GOT3 (cell line): ENCODE measurements around the gene CIAO3.
"Not testable (repeated sequence)": the region's sequence is repeated elsewhere in the genome, so short reads cannot be mapped to it uniquely, and the experiment has no call there.

Experiments used
- DNase-seq: peaks from one replicate; lab custom pipeline; 2025; ENCODE audit warnings: mixed read lengths; lab: John Stamatoyannopoulos, UW

The CIAO3 gene

DNA sequence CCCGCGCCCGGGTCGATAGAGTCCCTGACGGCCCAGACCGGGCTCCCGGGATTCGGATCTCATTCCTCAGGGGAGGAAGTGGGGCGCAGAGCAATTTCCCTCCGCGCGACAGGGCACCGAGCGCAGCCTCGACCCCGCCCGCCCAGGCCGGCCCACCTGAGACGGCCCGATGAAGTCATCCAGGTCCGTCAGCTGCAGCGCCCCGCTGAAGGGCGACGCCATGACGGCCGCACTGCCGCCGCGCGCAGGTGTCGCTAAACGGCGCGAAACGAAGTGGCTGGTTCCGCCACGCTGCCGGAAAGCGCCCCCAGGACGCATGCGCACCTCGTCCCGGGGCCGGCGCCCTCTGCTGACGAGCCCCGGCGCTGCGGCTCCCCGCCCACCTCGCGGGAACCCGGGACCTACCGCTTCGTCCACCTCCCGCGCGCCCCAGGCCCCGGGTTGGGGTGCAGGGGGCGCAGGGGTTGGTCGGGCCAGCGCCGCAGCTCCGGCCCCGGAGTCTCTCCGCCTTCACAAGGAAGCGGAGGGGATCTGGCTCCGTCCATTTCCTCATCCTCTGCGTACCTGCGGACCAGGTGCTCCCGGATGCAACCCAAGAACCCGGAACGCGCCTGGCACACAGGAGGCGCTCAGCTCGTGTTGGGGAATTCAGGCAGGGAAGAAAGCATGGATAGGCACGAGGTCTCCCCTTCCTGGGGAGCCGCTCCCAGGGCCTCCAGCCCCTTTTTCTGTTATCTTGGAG, at the start of gene CIAO3:
CIAO3 (minus strand) TSS at position 234 of the 742 bp plus-strand sequence; CDS start at position 222, 12 bp downstream.
- DNase-seq: peak; percentile 76

DNA sequence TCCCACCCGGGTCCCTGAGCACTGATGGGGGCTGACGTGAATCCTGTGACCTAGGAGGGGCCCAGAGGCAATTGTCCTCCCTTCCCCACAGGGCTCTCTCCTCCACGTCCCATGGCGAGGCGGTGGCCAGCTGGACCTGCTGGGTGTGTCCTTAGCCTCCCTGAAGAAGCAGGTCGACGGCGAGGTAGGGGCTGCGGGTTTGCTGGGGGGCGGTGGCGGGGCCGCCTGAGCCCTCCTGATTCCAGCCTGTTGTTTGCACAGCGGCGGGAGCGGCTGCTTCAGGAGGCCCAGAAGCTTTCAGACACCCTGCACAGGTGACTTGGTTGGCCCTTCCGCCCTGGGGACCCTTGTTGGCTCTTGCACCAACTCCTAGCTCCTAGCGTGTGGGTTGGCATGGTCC, 49.3 kb upstream of the CIAO3 start:
- no peak for DNase-seq

DNA sequence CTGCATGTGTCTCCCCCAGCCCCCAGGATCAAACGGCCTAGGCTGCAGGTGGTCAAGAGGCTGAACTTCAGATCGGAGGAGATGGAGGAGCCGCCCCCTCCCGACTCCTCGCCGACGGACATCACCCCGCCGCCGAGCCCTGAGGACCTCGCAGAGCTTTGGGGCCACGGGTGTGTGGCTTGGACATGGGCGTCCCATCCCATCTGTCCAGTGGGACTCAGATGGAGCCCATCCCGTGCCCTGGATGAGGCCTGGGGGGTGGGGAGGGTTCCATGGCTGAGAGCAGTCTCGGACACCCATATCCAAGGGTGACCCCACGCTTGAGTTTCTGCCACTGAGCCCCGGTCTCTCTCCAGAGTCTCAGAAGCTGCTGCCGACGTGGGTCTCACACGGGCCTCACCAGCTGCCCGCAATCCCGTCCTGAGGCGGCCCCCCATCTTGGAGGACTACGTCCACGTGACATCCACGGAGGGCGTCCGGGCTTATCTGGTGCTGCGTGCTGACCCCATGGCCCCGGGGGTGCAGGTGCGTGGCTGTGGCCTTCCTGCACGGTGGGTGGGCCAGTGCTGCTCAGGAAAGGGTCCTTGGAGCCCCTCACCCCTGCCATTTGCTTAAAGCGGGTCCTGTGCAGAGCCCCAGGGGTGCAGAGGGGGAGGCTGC, 48.5 kb upstream of the CIAO3 start:
- no peak for DNase-seq

DNA sequence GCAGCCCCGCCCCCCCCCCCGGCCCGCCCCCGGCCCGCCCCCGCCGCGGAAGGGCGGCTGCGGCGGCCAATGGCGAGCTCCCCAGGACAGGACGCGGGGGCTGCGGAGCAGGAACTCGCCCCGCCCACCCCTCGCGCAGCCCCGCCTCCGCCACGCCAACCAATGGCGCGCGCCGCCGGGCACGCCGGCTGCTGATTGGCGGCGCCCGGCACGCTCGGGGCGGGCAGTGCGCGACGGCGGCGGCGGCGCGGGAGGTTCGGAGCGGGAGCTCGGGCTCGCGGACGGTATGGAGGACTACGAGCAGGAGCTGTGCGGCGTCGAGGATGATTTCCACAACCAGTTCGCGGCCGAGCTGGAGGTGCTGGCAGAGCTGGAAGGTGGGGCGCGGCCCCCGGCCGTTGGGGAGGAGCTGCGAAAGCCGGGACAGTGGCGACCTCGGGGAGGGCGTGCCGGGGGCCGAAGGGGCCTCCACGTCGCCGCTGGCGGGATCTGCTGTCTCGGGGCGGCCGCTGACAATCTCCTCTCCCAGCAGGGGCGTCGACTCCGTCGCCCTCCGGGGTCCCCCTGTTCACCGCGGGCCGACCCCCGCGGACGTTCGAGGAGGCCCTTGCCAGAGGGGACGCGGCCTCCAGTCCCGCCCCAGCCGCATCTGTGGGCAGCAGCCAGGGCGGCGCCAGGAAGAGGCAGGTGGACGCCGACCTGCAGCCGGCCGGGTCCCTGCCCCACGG, 47.8 kb upstream of the CIAO3 start, which contains the start of gene CHTF18:
CHTF18 (plus strand) TSS at position 222 of the 728 bp plus-strand sequence; CDS start at position 287, 65 bp downstream.
- peak; percentile 79 for DNase-seq

DNA sequence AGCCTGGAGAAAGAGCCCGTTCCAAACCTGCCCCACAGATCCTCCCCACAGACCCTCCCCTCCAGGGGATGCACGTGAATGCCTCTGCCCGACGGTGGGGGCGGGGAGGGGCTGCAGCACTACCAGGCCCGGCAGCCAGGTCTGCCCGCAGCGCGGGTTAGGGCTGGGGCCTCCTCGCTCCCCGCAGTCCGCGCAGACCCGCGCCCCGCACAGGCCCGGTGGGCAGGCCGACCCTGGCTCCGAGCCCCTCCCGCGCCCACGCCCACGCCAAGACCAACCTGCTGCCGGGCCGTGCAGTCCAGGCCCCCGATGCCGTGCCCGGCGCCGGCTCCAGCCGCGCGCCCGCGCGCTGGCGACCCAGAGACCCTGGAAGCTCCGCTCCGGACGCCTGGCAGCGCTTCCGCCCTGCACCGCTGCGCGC, 47.2 kb upstream of the CIAO3 start, which contains the start of gene RPUSD1:
RPUSD1 (minus strand) TSS at position 404 of the 421 bp plus-strand sequence. CDS start 644 bp downstream, outside the sequence.
- no peak for DNase-seq

DNA sequence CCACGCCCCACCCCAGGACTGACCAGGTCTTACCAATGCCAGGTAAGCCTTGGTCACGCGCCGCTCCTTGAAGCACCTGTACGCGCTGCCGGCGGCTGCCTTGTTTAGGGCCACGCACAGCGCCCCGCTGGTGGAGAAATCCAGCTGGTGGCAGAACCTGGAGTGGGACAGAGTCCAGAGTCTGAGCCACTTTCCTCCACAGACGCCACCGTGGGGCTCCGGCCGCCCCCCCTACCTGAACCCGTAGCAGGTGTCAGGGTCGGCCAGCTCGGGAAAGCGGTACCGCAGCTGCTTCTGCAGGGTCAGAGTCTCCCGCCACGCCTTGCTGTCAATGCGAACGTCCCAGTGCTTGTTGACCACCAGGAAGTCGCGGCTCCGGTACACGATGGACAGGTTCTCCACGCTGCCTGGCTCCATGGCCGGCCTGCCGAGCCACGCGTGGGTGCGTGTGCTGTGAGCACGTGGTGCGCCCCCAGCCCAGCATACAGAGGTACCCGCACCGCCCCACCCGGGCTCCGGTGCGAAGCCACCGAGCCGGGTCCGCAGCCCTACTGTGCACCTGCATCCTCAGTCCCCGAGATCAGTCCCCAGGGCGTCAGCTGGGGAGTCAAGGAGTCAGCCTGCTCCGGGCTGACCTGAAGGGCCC, 46.6 kb upstream of the CIAO3 start:
- no peak for DNase-seq

DNA sequence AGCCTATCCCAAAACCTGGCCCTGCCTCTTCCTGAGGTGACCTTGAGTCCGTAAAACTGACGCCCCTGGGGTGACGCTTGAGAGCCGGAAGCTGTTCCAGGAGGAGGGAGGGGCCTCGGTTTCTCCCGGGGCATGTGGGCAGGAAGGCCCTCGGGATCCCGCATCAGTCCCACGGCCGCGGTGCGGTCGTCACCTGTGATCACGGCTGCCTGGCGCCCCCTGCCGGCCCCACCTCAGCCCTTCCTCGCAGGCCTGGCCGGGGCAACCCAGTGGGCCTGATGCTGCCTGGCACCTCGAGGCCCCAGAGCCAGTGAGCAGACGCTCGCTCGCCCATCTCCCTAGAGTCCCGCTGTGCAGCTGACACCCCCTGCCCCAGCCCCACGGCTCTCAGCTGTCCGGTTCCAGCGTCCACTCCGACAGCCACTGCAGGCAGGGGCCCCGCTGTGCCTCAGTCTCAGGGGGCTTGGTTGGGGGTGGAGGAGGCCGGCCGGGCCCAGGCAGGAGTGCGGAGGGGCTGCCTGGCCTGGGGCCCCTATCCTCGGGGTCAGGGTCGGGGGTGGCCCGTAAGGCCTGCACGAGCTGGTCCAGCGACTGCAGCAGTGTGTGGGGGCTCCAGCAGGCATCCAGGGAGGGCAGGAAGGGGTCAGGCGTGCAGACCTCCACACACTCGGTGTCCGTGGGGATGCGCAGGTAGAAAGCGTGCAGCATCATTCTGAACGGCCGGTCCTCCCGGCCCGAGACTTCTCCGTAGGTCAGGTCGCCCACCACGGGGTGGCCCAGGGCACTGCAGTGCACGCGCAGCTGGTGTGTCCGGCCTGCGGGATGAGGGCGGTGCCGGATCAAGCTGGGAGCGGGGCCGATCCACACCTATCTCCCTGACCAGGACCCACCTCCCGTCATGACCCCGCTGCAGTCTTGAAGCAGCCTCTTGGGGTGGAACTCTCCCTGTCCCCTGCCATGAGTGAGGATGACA, 45.1 kb upstream of the CIAO3 start:
- no peak for DNase-seq

DNA sequence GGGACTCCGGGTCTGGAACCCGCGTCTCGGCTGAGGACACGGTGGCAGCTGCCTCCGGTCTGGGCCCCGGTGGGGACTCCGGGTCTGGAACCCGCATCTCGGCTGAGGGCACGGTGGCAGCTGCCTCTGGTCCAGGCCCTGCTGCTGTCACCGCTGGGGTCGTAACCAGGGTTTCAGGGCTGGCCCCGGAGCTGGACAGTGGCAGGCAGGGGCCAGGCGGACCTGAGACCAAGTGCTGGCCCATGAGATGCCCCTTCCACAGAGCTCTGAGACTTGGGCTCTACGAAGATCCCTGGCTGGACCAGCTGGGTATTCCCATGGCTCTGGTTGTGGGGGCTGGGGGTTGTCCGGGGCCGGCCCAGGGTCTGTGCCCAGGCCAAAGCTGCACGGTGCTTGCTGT, 43.6 kb upstream of the CIAO3 start:
- DNase-seq: no peak

DNA sequence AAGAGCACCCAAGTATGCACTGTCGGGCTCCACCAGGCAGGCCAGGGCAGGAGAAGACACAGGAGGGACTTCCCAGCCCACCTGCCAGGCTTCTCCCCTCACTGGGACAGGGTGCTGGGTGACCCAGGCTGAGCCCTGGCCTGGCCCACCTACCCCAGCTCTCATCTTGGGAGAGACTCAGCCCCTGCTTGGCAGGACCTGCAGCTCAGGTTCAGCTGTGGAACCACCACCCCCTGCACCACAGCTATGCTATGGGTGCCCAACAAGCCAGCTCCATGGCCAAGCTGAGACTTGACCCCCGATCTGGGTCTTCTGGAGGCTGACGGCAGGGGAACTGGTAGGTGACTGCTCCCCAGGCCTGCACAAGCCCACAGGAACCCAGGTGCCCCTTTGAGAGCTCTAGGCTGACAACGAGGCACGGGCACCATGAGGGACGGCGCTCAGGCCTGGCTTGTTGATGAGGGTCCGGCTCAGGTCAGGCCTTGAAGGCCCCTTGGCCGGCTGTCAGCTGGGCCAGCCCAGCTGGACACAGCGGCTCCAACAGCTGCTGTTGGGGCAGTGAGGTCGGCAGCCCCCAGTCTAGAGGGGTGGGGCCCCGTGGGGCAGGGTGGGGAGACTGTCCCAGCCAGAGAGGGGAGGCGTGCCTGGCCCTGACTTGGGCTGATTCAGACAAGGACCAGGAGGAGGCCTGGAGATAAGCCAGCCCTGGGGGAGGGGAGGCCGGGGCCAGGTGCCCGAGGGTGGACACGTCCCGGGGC, 42.8 kb upstream of the CIAO3 start:
- no peak for DNase-seq

DNA sequence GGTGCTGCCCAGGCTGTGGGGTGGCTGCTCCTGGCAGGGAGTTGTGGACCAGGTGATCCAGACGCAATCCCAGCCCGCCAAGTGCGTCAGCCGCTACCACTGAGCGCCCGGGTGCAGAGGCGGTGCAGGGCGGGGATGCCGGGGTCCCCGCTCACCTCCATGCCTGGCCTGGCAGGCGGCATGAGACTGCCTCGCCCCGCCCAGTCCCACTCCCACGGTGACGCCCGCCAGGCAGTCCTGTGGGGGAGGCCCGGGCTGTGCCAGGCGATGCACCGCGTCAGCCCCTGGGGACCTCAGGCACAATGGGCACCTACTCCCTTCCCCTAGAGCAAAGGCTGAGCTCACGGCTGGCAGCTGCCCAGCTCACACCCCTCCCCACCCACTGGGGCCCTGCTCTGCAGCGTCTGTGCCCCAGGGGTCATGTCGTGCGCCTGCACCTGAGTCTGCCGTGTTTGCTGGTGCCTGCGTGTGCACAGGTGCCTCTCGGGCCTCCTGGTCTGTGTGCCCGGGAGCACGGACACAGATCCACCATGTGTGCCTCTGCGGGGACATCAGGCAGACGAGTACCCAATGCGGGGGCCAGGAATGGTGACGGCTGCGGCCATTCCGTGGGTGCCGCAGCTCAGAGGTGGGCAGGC, 42.1 kb upstream of the CIAO3 start:
- no peak for DNase-seq

DNA sequence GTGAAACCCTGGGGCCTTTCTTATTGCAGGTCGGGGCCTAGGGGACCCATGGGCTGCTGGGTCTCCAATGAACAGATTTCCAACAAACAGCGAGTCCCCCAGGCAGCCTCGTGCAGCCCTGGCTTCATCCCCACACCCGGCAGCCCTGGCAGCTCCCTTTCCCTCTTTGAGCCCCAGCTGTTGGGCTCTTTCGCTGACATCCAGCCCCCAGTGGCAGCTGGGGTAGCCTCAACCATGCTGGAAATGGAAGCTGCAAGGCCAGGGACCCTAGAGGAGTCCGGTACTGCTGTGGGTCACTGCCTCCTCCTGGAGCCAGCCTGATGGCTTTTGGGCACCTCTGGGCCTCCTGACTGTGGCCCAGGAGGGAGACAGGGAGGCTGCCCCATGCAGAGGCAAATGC, 41.5 kb upstream of the CIAO3 start:
- DNase-seq: no peak

DNA sequence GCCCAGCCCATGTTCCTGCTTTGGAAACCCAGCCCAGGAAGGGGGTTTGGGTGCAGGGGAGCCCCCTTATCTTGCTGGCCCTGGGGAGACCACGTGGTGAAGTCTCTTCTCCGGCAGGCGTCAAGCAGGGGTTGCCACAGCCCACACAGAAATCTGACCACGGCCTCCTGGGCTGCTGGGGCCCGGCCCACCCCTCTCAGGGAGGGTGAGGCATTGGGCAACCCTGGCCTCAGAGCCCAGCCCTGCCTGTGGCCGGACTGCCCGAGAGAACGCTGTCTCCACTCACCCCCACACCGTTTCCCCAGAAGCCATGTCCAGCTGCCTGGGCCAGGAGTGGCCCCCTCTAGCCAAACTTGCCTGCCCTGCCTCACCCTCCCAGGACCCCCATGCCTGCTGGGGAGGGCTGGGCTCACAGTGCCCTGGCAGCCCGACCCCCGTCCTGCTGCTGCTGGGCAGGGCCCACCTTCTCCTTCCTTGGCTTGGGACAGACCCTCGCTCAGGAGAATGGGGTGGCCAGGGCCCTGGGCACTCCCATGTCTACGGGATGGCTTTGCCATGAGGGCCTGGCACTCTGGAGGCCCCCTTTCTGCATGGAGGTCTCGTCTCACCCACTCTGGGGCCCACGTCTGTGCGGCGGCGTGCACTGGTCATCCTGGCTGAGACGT, 40.7 kb upstream of the CIAO3 start:
- no peak for DNase-seq

DNA sequence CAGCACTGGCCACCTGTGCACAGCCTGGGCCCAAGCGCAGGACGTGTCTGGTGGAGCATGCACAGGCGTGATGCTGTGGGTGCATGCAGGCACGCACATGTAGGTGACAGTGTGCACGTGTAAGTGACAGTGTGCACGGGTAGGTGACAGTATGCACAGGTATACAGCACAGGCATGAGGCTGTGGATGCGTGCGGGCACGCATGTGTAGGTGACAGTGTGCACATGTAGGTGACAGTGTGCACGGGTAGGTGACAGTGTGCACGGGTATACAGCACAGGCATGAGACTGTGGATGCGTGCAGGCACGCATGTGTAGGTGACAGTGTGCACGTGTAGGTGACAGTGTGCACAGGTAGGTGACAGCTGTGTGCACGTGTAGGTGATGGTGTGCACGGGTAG, 39.5 kb upstream of the CIAO3 start:
- no peak for DNase-seq

DNA sequence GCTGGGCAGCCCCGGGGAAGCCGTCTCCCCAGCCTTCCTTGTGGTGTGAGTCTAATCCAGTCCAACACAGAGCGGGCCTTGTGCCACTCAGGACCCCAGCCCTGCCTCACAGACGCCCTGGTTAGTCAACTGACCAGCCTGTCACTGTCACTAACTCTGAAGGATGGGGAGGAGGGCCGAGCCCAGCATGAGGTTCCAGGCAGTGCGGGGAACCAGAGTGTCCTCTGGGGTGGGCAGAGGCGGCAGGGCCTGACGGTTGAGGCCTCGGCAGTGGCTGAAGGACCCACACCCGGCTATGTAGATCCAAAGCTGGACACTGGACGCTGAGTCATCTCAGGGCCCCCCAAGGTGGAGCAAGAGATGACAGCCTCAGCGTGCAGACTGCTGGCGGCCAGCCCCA, 38.8 kb upstream of the CIAO3 start:
- no peak for DNase-seq

DNA sequence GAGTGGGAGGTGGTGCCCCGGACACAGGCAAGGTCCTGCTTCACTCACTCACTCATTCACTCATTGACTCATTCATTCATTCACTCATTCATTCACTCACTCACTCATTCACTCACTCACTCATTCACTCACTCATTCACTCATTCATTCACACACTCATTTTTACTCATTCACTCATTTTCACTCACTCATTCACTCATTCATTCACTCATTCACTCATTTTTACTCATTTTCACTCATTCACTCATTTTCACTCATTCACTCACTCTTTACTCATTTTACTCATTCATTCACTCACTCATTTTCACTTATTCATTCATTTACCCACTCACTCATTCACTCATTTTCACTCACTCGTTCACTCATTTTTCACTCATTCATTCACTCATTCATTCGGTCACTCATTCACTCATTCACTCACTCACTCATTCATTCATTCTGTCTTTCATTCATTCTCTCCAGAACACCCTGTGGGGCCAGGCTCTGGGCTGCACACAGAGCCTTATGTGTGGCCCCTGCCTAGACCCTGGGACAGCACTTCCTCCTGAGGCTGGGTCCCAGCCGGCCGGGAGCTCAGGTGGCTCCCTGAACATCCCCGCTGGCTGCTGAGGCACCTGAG, 38.2 kb upstream of the CIAO3 start:
- DNase-seq: no peak

DNA sequence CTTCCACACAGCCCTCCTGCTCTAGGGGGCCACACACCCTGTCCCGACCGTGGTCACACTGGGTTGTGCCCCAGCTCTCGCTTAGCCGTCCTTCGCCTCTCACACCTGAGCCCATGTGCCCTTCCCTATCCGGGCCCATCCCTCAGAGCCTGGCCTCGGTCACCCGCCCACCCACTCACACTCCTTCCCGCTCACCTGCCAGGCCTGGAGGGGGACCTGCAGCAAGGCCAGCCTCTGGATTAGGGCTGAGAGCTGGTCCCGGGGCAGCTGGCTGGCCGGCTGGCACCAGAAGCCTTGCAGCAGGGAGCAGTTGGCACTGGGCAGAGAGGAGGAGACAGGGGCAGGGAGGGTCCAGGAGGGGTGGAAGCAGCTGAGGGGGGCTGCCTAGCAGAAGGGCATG, 37.6 kb upstream of the CIAO3 start:
- no peak for DNase-seq

DNA sequence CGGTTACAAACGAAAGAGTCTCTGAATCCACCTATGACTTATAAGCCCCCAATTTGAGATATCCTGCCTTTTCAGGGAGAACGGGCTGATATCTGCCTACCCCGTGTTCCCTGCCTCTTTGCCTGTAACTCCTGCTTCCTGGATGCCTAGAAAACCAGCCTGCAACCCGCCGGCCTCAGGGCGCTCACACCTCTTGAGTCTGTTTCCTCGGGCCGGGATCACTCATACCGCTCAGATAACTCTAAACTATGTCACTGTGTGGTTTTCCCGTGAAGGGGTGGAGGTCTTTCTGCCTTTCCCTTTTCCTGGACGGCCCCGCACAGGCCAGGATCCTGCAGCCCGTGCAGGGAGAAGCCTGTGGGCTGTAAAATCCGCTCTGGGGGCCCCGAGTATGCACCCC, 37.0 kb upstream of the CIAO3 start:
- DNase-seq: no peak

DNA sequence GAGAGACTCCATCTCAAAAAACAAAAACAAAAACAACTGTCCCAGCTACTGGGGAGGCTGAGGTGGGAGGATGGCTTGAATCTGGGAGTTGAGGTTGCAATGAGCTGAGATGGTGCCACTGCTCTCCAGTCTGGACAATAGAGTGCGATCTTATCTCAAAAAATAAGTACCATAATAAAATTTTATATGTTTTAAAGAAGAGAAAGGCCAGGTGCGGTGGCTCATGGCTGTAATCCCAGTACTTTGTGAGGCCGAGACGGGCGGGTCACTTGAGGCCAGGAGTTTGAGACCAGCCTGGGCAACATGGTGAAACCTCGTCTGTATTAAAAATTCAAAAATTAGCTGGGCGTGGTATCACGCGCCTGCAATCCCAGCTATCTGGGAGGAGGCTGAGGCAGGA, 36.0 kb upstream of the CIAO3 start:
- no peak for DNase-seq

DNA sequence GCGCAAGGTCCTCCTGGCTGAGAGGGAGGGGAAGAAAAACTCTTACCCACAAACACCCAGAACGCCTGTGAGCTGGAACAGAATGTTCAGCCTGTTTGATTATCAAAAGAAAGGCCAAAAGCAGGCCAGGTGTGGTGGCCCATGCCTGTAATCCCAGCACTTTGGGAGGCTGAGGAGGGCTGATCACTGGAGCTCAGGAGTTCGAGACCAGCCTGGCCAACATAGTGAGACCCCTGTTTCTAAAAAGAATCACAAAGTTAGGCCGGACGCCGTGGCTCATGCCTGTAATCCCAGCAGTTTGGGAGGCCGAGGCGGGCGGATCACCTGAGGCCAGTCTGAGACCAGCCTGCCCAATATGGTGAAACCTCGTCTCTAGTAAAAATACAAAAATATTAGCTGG, 35.5 kb upstream of the CIAO3 start:
- not testable (repeated sequence) for DNase-seq
